T-cell (primary cell): ENCODE results near the gene ACKR2. TPM values are rescaled to one million over a fixed set of nuclear protein-coding genes. Genes with fewer than 3 reads are reported as not detected.

Source experiments
- ATAC-seq, 4 experiments: fragments of 200-7000 bp in 3 of 4; fragments of 150-1000 bp in 1 of 4; cut with Tn5 transposase; replicated peaks in 1 of 4; 1 replicate in 3 of 4; 2 replicates in 1 of 4; pipeline ENCODE4 v1.10.0; 2021; ENCODE audit warnings: moderate library complexity in 3 of 4, mild to moderate bottlenecking in 2 of 4, moderate number of reproducible peaks in 1 of 4
- CTCF ChIA-PET, 2 donors: fragments of 300-600 bp; sonication (Branson Sonifier 250); formaldehyde crosslinking; loops; one replicate each; lab custom pipeline; 2022; ENCODE audit warnings: antibody characterized with exemption in 2 of 2; lab: Charles Lee
- POLR2A ChIA-PET, 2 donors: fragments of 300-600 bp; sonication (Branson Sonifier 250); formaldehyde crosslinking; loops; one replicate each; lab custom pipeline; 2022; ENCODE audit warnings: antibody characterized with exemption in 2 of 2; lab: Charles Lee
- DNase-seq, 35 experiments: peaks; one replicate each; pipeline versions ENCODE4 v3.0.0 to v3.0.0-alpha.2; 2013 to 2023
- H3K27ac ChIP-seq: one replicate; pipeline ENCODE4 v1.5.1; 2013; ENCODE audit warnings: low read length
- H3K27me3 ChIP-seq, 2 experiments: replicated peaks in 1 of 2; 1 replicate in 1 of 2; 2 replicates in 1 of 2; pipeline versions ENCODE4 v1.6.1 to v1.7.0; 2013; ENCODE audit warnings: low read length in 1 of 2, mixed read lengths in 1 of 2; ENCODE audit not compliant: control insufficient read depth in 2 of 2, insufficient read depth in 2 of 2; ENCODE audit errors: extremely low read depth in 1 of 2
- H3K36me3 ChIP-seq, 2 donors: 1 replicate in 1 of 2; 2 replicates in 1 of 2; pipeline versions ENCODE4 v1.6.1 to v1.7.0; 2013; ENCODE audit warnings: low read length in 1 of 2; ENCODE audit not compliant: control insufficient read depth in 2 of 2, insufficient read depth in 1 of 2; ENCODE audit errors: extremely low read depth in 1 of 2
- H3K4me1 ChIP-seq, 2 experiments: 1 replicate in 1 of 2; 2 replicates in 1 of 2; pipeline versions ENCODE4 v1.6.1 to v1.7.0; 2013; ENCODE audit warnings: low read length in 2 of 2, mixed read lengths in 1 of 2; ENCODE audit not compliant: insufficient read depth in 2 of 2, control insufficient read depth in 1 of 2; ENCODE audit errors: extremely low read depth in 1 of 2
- H3K4me3 ChIP-seq, 2 donors: 1 replicate in 1 of 2; 2 replicates in 1 of 2; pipeline versions ENCODE4 v1.5.1 to v1.7.0; 2013; ENCODE audit warnings: mild to moderate bottlenecking in 2 of 2, low read length in 1 of 2, moderate library complexity in 1 of 2; ENCODE audit not compliant: control insufficient read depth in 1 of 2; ENCODE audit errors: extremely low read depth in 1 of 2
- H3K9me3 ChIP-seq: 2 replicates; pipeline ENCODE4 v1.7.0; 2013
- H3K27ac Mint-ChIP-seq, 2 donors: one replicate each; pipeline ENCODE4 v1.8.0; 2020 to 2021; ENCODE audit warnings: mild to moderate bottlenecking in 2 of 2, mixed read lengths in 2 of 2
- H3K27me3 Mint-ChIP-seq, 2 donors: one replicate each; pipeline ENCODE4 v1.8.0; 2021 to 2022; ENCODE audit warnings: mixed read lengths in 2 of 2
- H3K36me3 Mint-ChIP-seq: one replicate; pipeline ENCODE4 v1.8.0; 2021; ENCODE audit warnings: mixed read lengths
- H3K4me1 Mint-ChIP-seq, 3 donors: one replicate each; pipeline ENCODE4 v1.8.0; 2020 to 2022; ENCODE audit warnings: mixed read lengths in 3 of 3, mild to moderate bottlenecking in 1 of 3
- H3K4me3 Mint-ChIP-seq, 3 donors: one replicate each; pipeline ENCODE4 v1.8.0; 2020 to 2022; ENCODE audit warnings: mild to moderate bottlenecking in 3 of 3, mixed read lengths in 3 of 3, moderate library complexity in 3 of 3
- H3K9me3 Mint-ChIP-seq, 3 donors: one replicate each; pipeline ENCODE4 v1.8.0; 2020 to 2022; ENCODE audit warnings: mixed read lengths in 3 of 3
- WGBS: methylation state at CpG from one replicate; pipeline ENCODE4 v1.1.5; 2013; ENCODE audit warnings: missing lambda C conversion rate; ENCODE audit not compliant: insufficient coverage; 5-methylcytosine and 5-hydroxymethylcytosine counted together
- total RNA-seq, 35 experiments: library from RNA in 6 of 35; stranded (reverse) in 6 of 35; fragments of 120-200 nt in 1 of 35; gene quantifications; one replicate each; pipeline versions ENCODE4 v1.2.1 to v1.2.4 and lab custom pipeline; 2013 to 2026

ACKR2 gene
- total RNA-seq, 5 donors from 2014 or later (not counting 1 experiment from before 2014, with no cell fraction given): 0.20 to 1.2 (median 0.80) TPM; not detected in 1

DNA sequence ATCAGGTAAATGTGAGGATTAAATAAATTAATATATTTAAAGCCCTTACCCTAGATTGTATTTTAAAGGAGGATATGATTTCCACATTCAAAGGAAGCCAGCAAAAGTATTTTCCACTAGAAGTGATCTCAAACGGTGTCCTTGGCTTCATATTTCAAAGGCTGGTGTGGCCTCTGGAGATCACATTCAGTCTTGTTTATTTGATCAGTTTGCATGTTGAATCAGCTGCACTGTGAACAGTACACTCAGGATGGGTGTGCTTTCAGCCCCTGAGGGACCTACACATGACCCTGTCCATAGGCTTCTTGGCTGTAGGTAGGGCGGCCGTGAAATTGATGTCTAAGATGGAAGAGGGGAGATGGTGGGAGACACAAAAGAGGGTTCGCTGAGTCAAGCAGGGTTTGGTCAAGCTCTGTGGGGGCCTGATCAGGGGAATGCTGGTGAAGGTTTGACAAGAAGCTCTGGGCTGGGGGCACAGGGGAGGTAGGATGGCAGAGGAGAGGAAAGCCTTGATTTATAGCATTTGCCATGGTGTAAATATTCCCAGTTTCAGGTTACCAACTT is 44.6 kb downstream of the ACKR2 start:
- H3K9me3 ChIP-seq: no peaks in the 10 kb centered on the region
- no peak for ATAC-seq
- Mint-ChIP-seq H3K4me3 (no peak overlapping the region), H3K36me3 (peaks cover 3% of the 10 kb centered on the region), H3K27me3 (peaks cover 18 to 23% of the 10 kb centered on the region in 2 donors), H3K27ac (no peak overlapping the region), H3K4me1 (no peaks in the 10 kb centered on the region), H3K9me3 (no peaks in the 10 kb centered on the region)
- WGBS: 90% methylated on average over 4 of the region's 4 CpGs
- H3K27me3 ChIP-seq: peaks cover 0 to 4% of the 10 kb centered on the region in 2 experiments
- ChIA-PET POLR2A (no interaction called here), CTCF (no interaction called here)
- no peaks in the 10 kb centered on the region for H3K4me1 ChIP-seq
- no peak overlapping the region for H3K27ac ChIP-seq
- H3K36me3 ChIP-seq: no peaks in the 10 kb centered on the region
- no peak overlapping the region for H3K4me3 ChIP-seq
- DNase-seq: no peak

DNA sequence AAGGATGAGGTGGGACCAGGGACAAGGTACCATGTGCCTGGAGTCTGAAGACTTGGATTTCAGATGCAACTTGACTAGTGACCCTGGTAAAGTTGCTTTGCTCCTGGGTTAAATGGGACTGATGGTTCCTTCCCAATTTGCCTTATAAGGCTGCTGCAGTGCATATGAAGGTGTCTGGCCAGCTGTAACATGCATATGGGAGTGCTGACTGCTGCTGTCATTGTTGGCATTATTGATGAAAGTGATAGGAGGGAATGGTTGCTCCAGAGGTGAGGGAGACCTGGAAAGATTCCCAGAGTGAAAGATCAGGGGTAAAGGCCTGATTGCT is 45.9 kb downstream of the ACKR2 start:
- Histone ChIP-seq H3K4me3 (no peak overlapping the region), H3K36me3 (no peaks in the 10 kb centered on the region), H3K4me1 (no peaks in the 10 kb centered on the region), H3K27ac (no peak overlapping the region), H3K9me3 (no peaks in the 10 kb centered on the region), H3K27me3 (peaks cover 0 to 4% of the 10 kb centered on the region in 2 experiments)
- ATAC-seq (no peak), DNase-seq (no peak)
- peaks cover 6% of the 10 kb centered on the region for H3K36me3 Mint-ChIP-seq
- no peaks in the 10 kb centered on the region for H3K4me1 Mint-ChIP-seq
- H3K4me3 Mint-ChIP-seq: no peak overlapping the region
- ChIA-PET POLR2A (no interaction called here), CTCF (no interaction called here)
- no peak overlapping the region for H3K27ac Mint-ChIP-seq
- no peaks in the 10 kb centered on the region for H3K9me3 Mint-ChIP-seq
- peaks cover 25 to 27% of the 10 kb centered on the region in 2 donors for H3K27me3 Mint-ChIP-seq

DNA sequence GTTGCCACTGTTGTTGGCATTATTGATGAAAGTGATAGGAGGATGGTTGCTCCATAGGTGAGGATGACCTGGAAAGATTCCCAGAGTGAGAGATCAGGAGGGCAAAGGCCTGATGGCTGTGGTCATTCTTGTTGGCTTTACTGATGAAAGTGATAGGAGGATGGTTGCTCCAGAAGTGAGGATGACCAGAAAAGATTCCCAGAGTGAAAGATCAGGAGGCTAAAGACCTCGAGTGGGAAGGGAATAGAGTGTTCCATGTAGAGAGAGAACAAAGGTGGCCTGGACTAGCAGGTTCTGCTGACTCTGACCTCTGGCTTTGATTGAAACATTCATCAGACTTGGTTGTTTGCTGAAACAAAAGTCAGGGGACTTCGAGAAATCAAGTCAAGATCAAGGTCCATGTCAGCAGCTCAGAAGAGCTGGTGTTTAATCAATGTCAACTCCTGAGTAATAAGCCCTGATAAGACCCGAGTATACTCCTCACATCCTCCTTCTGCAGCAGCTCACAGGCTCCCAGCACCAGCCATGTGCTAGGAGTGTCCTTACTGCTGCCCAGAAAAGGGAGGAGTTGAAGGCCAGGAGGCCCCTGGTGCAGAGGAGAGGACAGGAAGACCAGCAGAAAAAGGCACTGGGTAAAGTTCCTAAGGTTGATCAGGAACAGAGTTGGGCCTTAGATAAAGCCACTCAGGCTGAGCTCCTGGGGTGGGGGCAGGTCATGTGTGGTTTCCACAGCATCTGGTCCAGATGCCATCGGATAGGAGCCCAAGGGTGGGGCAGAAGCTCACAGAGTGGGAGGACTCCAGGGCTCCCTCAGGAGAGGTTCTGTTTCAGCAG is 46.5 kb downstream of the ACKR2 start:
- no peaks in the 10 kb centered on the region for H3K4me1 ChIP-seq

GRCh38 chr3:42856544-42856943 is 47.3 kb downstream of the ACKR2 start:
- peaks cover 27 to 31% of the 10 kb centered on the region in 2 donors for H3K27me3 Mint-ChIP-seq
- 100% methylated on average over 1 of the region's 3 CpGs for WGBS
- H3K27ac Mint-ChIP-seq: no peak overlapping the region
- H3K4me1 Mint-ChIP-seq: no peaks in the 10 kb centered on the region
- peaks cover 6% of the 10 kb centered on the region for H3K36me3 Mint-ChIP-seq
- POLR2A ChIA-PET: no interaction called here
- Histone ChIP-seq H3K36me3 (no peaks in the 10 kb centered on the region), H3K9me3 (no peaks in the 10 kb centered on the region), H3K27ac (no peak overlapping the region), H3K4me3 (no peak overlapping the region), H3K27me3 (peaks cover 0 to 4% of the 10 kb centered on the region in 2 experiments), H3K4me1 (no peaks in the 10 kb centered on the region)
- H3K4me3 Mint-ChIP-seq: no peak overlapping the region
- no peak for ATAC-seq
- CTCF ChIA-PET: no interaction called here
- no peak for DNase-seq
- no peaks in the 10 kb centered on the region for H3K9me3 Mint-ChIP-seq

More for the DNA sequence above, 46.5 kb downstream of the ACKR2 start:
- Histone ChIP-seq H3K27me3 (peaks cover 0 to 4% of the 10 kb centered on the region in 2 experiments), H3K36me3 (no peaks in the 10 kb centered on the region), H3K4me3 (no peak overlapping the region), H3K9me3 (no peaks in the 10 kb centered on the region), H3K27ac (no peak overlapping the region)
- Mint-ChIP-seq H3K36me3 (peaks cover 6% of the 10 kb centered on the region), H3K9me3 (no peaks in the 10 kb centered on the region), H3K27me3 (peaks cover 27 to 30% of the 10 kb centered on the region in 2 donors), H3K27ac (no peak overlapping the region), H3K4me3 (no peak overlapping the region), H3K4me1 (no peaks in the 10 kb centered on the region)
- ATAC-seq: no peak
- no peak for DNase-seq
- 76% methylated on average over 3 of the region's 4 CpGs for WGBS
- ChIA-PET POLR2A (no interaction called here), CTCF (no interaction called here)

- Histone ChIP-seq H3K27me3 (no peaks in the 10 kb centered on the region), H3K4me1 (no peaks in the 10 kb centered on the region), H3K4me3 (no peak overlapping the region), H3K27ac (no peak overlapping the region), H3K9me3 (no peaks in the 10 kb centered on the region), H3K36me3 (no peaks in the 10 kb centered on the region)
- DNase-seq (no peak), ATAC-seq (no peak)
- H3K4me3 Mint-ChIP-seq: no peak overlapping the region
- CTCF ChIA-PET: no interaction called here
- H3K27me3 Mint-ChIP-seq: peaks cover 5 to 7% of the 10 kb centered on the region in 2 donors
- no peaks in the 10 kb centered on the region for H3K4me1 Mint-ChIP-seq
- no peaks in the 10 kb centered on the region for H3K9me3 Mint-ChIP-seq
- H3K36me3 Mint-ChIP-seq: no peaks in the 10 kb centered on the region
- WGBS: 94% methylated on average over 14 of the region's 15 CpGs
- no peak overlapping the region for H3K27ac Mint-ChIP-seq
- POLR2A ChIA-PET: no interaction called here
Measured at GRCh38 chr3:42864321-42864950, 55.2 kb downstream of the ACKR2 start.

GRCh38 chr3:42865256-42865655 is 56.0 kb downstream of the ACKR2 start:
- Histone ChIP-seq H3K36me3 (no peaks in the 10 kb centered on the region), H3K9me3 (no peaks in the 10 kb centered on the region), H3K27me3 (peaks cover 0 to under 1% of the 10 kb centered on the region in 2 experiments), H3K27ac (no peak overlapping the region), H3K4me3 (no peak overlapping the region), H3K4me1 (no peaks in the 10 kb centered on the region)
- H3K4me1 Mint-ChIP-seq: no peaks in the 10 kb centered on the region
- ATAC-seq (no peak), DNase-seq (no peak)
- no peaks in the 10 kb centered on the region for H3K36me3 Mint-ChIP-seq
- ChIA-PET CTCF (no interaction called here), POLR2A (no interaction called here)
- H3K27me3 Mint-ChIP-seq: peaks cover 2 to 5% of the 10 kb centered on the region in 2 donors
- no peak overlapping the region for H3K27ac Mint-ChIP-seq
- H3K4me3 Mint-ChIP-seq: no peak overlapping the region
- 91% methylated on average over 8 of the region's 8 CpGs for WGBS
- H3K9me3 Mint-ChIP-seq: no peaks in the 10 kb centered on the region
